Nephron (organoid): ENCODE measurements around the gene XBP1.
A peak's percentile ranks its signal among the peaks of the same experiment; 100 is the strongest.

Experiments used
- H3K27ac Mint-ChIP-seq, 3 experiments: 2 replicates each; pipeline ENCODE4 v1.8.0; 2020; ENCODE audit warnings: mixed read lengths in 3 of 3, mild to moderate bottlenecking in 2 of 3, moderate library complexity in 1 of 3
- H3K27me3 Mint-ChIP-seq: 2 replicates; pipeline ENCODE4 v1.8.0; 2021; ENCODE audit warnings: low read depth, mild to moderate bottlenecking, moderate library complexity, mixed read lengths
- H3K36me3 Mint-ChIP-seq: 2 replicates; pipeline ENCODE4 v1.8.0; 2020; ENCODE audit warnings: low read depth, mixed read lengths
- H3K4me1 Mint-ChIP-seq: 2 replicates; pipeline ENCODE4 v1.8.0; 2020; ENCODE audit warnings: mixed read lengths
- H3K4me3 Mint-ChIP-seq, 3 experiments: 2 replicates each; pipeline ENCODE4 v1.8.0; 2020; ENCODE audit warnings: mild to moderate bottlenecking in 3 of 3, mixed read lengths in 3 of 3, moderate library complexity in 2 of 3
- H3K9me3 Mint-ChIP-seq: 2 replicates; pipeline ENCODE4 v1.8.0; 2020; ENCODE audit warnings: mixed read lengths
- CTCF ChIP-seq, 3 experiments: fragments of 200-600 bp; sonication (generic); IDR thresholded peaks; one replicate each; pipeline ENCODE4 v1.5.0; 2021; ENCODE audit warnings: antibody characterized with exemption in 3 of 3; ENCODE audit not compliant: unreplicated experiment in 3 of 3

XBP1 gene

GRCh38 chr22:28820885-28821284 is 20.5 kb upstream of the XBP1 start:
- no peaks in the 10 kb centered on the region for H3K9me3 Mint-ChIP-seq
- no peak for TF ChIP-seq CTCF (IDR thresholded peaks at IDR 0.05; ENCODE audit: unreplicated experiment in 3 of 3)
- no peaks in the 10 kb centered on the region for H3K27me3 Mint-ChIP-seq
- no peak overlapping the region for H3K4me3 Mint-ChIP-seq
- peak overlapping the region in 2 of 3 experiments; percentile 33 to 52 for H3K27ac Mint-ChIP-seq
- peaks cover 27% of the 10 kb centered on the region for H3K4me1 Mint-ChIP-seq
- H3K36me3 Mint-ChIP-seq = no peaks in the 10 kb centered on the region

DNA sequence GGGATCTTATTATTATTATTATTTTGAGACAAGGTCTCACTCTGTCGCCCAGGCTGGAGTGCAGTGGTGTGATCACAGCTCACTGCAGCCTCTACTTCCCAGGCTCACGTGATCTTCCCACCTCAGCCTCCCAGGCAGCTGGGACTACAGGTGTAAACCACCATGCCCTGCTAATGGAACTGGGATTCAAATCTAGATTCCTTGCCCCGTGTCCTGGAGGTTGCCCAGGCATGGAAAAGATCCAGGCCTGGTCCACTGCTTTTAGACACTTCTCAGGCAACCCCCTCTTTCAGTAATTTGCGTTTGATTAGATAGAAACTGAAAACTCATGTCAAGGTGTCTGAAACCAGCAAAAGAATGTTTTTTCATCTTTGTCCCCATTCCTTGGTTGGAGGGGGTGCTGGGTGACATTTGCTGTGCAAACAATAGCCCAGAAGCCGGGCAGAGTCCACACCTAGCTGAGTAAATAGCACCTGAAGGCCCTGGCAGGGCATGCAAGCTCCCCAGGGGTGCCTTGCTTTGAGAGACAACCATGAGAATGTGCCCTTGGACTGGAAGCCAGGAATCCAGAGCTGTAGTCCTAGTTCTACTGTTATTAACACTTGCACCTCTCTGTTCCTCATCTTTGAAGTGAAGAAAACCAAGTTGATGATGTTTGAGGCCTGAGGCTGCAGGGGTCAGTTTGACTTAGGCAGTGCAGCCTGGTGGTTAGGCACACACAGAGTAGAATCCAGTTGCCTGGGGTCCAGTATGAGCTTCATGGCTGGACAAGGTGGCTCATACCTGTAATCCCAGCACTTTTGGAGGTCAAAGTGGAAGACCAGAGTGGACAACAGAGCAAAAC is 19.1 kb upstream of the XBP1 start:
- TF ChIP-seq CTCF (IDR thresholded peaks at IDR 0.05; ENCODE audit: unreplicated experiment in 3 of 3) = no peak
- H3K9me3 Mint-ChIP-seq = no peaks in the 10 kb centered on the region
- no peak overlapping the region for H3K4me3 Mint-ChIP-seq
- H3K4me1 Mint-ChIP-seq = peaks cover 38% of the 10 kb centered on the region
- no peaks in the 10 kb centered on the region for H3K27me3 Mint-ChIP-seq
- H3K36me3 Mint-ChIP-seq = no peaks in the 10 kb centered on the region
- peak overlapping the region; percentile 74 to 95 (median 93) for H3K27ac Mint-ChIP-seq

GRCh38 chr22:28817919-28818859 is 17.8 kb upstream of the XBP1 start:
- TF ChIP-seq CTCF (IDR thresholded peaks at IDR 0.05; ENCODE audit: unreplicated experiment in 3 of 3) = no peak
- Mint-ChIP-seq H3K4me3 (no peak overlapping the region), H3K9me3 (no peaks in the 10 kb centered on the region), H3K27me3 (no peaks in the 10 kb centered on the region), H3K27ac (peak overlapping the region; percentile 92 to 95 (median 93)), H3K36me3 (no peaks in the 10 kb centered on the region), H3K4me1 (peaks cover 48% of the 10 kb centered on the region)

DNA sequence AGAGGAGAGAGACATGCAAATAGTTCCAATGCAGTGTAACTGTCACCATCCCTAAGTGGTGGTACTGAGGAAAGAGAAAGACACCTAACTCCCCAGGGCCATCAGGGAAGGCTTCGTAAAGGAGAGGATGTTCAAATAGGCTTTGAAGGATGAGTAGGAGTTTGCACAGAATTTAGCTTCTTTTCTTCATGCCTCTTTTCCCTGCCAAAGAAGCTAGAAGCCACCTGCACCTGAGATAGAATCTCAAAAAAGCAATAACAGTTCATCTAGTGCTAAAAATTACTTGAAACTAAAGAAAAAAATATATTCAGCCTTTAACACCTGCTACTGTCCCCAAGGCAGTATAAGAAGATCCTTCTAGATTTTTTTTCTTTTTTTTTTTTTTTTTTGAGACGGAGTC is 16.7 kb upstream of the XBP1 start:
- Mint-ChIP-seq H3K4me3 (no peak overlapping the region), H3K27me3 (no peaks in the 10 kb centered on the region), H3K36me3 (no peaks in the 10 kb centered on the region), H3K9me3 (no peaks in the 10 kb centered on the region), H3K4me1 (peaks cover 51% of the 10 kb centered on the region), H3K27ac (peak overlapping the region in 1 of 3 experiments; percentile 50)
- no peak for TF ChIP-seq CTCF (IDR thresholded peaks at IDR 0.05; ENCODE audit: unreplicated experiment in 3 of 3)

DNA sequence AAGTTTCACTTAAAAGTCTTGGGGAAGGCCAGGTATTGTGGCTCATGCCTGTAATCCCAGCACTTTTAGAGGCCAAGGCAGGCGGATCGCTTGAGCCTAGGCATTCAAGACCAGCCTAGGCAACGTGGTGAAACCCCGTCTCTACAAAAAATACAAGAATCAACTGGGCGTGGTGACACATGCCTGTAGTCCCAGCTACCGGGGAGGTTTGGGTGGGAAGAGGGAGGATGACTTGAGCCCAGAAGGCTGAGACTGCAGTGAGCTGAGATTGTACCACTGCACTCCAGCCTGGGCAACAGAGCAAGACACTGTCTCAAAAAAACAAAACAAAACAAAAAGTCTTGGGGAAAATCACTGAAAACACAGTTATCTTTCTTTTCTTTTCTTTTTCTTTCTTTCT is 15.4 kb upstream of the XBP1 start:
- H3K9me3 Mint-ChIP-seq = no peaks in the 10 kb centered on the region
- H3K27me3 Mint-ChIP-seq = no peaks in the 10 kb centered on the region
- H3K4me3 Mint-ChIP-seq = no peak overlapping the region
- no peaks in the 10 kb centered on the region for H3K36me3 Mint-ChIP-seq
- peaks cover 55% of the 10 kb centered on the region for H3K4me1 Mint-ChIP-seq
- no peak for TF ChIP-seq CTCF (IDR thresholded peaks at IDR 0.05; ENCODE audit: unreplicated experiment in 3 of 3)
- peak overlapping the region; percentile 68 to 95 (median 80) for H3K27ac Mint-ChIP-seq
